Coronary artery (tissue), 2 donors: ENCODE results near the gene CACNA1C.

ENCODE experiments used
- DNase-seq: peaks from one replicate; pipeline ENCODE4 v3.0.0-alpha.2; 2017; ENCODE audit warnings: low spot score
- H3K27ac ChIP-seq, 2 donors: fragments of 200-600 bp; sonication (generic); one replicate each; pipeline ENCODE4 v1.5.1; 2016 to 2019
- H3K4me3 ChIP-seq: fragments of 200-600 bp; sonication (generic); 2 replicates; pipeline ENCODE4 v1.5.1; 2016; ENCODE audit warnings: mild to moderate bottlenecking, moderate library complexity
- TF ChIP-seq, protein P1 (sequence below): fragments of 200-600 bp; sonication (generic); IDR thresholded peaks from one replicate; pipeline ENCODE4 v1.5.1; 2019; ENCODE audit warnings: antibody characterized with exemption

The CACNA1C gene

DNA sequence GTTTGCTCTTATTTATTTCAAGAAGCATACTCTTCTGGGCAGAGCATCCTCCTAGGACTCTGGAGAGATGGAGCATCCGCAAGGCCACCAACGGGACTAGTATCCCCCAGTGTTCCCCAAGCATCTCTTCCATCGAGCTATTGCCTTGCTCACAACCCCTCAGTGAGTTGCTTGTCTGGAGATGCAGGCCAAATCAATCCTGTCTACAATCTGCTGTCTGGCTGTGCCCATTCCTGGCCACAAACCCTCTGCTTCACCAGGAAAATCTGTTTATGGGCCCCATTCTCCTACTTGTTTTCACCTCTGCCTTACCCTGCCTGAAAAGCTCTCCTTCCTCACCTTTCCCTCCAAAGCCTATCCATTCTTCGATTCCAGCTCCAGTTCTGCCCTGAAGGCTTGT is 219.2 kb downstream of the CACNA1C start:
- DNase-seq = no peak
- TF ChIP-seq, protein P1, sequence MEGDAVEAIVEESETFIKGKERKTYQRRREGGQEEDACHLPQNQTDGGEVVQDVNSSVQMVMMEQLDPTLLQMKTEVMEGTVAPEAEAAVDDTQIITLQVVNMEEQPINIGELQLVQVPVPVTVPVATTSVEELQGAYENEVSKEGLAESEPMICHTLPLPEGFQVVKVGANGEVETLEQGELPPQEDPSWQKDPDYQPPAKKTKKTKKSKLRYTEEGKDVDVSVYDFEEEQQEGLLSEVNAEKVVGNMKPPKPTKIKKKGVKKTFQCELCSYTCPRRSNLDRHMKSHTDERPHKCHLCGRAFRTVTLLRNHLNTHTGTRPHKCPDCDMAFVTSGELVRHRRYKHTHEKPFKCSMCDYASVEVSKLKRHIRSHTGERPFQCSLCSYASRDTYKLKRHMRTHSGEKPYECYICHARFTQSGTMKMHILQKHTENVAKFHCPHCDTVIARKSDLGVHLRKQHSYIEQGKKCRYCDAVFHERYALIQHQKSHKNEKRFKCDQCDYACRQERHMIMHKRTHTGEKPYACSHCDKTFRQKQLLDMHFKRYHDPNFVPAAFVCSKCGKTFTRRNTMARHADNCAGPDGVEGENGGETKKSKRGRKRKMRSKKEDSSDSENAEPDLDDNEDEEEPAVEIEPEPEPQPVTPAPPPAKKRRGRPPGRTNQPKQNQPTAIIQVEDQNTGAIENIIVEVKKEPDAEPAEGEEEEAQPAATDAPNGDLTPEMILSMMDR = no peak
- Histone ChIP-seq H3K4me3 (no peak overlapping the region), H3K27ac (peak overlapping the region in 1 of 2 donors; percentile 61)

DNA sequence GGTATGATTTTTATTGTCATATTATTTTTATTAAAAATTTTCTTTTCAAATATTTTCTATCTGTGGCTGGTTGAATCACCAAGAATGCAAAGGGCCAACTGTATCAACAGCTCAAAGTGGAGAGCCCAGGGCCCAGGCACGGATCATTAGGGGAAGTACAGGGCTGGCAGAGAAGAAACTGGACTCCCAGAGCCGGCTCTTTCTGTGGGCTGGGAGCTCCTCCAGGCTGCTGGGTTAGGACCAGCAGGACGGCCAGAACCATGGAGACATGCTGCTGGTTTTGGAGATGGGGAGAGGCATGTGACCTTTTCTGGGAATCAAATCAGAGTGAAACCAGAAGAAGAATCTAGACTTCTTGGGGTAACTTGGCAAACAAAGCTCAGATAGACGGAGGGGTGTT is 220.5 kb downstream of the CACNA1C start:
- TF ChIP-seq, protein P1 = no peak

DNA sequence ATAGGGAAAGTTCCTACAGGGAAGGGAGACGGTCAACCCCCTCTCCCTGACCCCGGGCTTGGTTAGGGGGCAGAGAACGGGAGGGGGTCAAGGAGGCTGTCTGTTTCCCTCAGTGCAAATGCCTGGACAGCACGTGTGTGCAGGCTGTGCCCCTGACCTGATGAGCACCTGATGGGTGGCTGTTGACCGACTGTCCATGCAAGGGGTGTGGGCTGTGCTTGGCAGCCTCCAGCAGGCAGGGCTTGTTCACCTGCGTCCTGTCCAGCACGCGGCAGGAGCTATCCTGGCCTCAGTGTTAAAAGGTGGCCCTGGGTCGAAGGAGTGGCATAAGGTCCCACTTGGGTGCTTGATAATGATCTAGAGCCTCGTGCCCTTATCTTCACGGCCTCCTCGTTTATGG is 221.0 kb downstream of the CACNA1C start:
- TF ChIP-seq, protein P1 = no peak
- Histone ChIP-seq H3K27ac (peak overlapping the region; percentile 17 to 66), H3K4me3 (no peak overlapping the region)
- DNase-seq = no peak

More for the DNA sequence above, 220.5 kb downstream of the CACNA1C start:
- Histone ChIP-seq H3K27ac (peak overlapping the region; percentile 60 to 66), H3K4me3 (no peak overlapping the region)
- DNase-seq = no peak

DNA sequence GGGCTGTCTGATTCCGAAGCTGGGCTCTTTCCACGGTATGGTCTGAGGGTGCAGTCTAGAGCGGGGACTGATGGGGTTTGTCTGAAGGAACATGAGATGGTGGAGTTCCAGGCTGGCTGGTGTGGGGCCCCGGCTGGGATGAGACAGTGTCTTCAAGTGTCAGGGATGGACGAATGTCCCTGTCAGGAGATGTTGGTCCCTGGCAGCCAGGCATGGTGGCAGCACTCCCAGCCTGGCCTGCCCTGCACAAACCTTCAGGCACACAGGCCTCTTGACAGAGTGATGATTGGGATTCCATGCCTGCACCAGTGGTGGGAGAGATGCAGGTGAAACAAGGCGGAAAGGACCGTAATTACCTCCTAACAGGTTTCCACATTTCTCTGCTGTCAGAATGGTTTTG is 221.9 kb downstream of the CACNA1C start:
- TF ChIP-seq, protein P1 = no peak
- peak overlapping the region in 1 of 2 donors; percentile 15 for H3K27ac ChIP-seq

DNA sequence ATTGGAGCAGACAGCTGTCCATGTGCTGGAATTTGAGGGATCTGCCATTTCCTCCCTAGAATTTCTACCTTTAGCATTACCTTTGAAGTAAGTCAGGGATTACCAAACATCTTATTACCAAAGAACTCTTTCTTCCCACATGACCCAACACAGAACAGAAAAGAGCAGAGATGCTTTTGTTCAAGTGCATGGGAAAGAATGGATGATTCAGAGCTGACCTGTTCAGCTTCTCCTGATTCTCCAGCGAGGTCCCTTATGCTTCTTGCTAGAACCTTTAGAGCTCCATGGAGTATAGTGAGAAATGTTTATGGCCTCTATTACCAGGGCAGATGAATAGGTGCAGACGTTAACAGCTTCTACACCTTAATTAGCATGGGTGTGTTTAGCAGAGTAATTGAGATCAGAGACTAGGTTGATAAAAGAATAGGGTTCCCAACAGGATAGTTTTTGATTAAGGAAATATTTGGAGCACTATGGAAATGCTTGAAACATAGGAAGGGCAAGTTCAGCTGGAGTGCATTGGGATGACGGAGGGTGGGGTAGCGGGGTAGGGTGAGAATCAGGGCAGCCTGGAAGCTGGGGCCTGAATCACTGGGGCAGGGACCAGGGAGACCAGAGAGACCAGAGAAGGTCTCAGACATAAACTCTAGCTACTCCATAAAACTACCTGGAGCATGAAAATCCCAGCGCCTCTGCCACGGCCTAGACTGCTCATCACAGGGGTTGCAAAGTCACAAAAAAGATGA is 223.7 kb downstream of the CACNA1C start:
- no peak overlapping the region for H3K27ac ChIP-seq

More for the DNA sequence above, 221.9 kb downstream of the CACNA1C start:
- no peak overlapping the region for H3K4me3 ChIP-seq
- no peak for DNase-seq

DNA sequence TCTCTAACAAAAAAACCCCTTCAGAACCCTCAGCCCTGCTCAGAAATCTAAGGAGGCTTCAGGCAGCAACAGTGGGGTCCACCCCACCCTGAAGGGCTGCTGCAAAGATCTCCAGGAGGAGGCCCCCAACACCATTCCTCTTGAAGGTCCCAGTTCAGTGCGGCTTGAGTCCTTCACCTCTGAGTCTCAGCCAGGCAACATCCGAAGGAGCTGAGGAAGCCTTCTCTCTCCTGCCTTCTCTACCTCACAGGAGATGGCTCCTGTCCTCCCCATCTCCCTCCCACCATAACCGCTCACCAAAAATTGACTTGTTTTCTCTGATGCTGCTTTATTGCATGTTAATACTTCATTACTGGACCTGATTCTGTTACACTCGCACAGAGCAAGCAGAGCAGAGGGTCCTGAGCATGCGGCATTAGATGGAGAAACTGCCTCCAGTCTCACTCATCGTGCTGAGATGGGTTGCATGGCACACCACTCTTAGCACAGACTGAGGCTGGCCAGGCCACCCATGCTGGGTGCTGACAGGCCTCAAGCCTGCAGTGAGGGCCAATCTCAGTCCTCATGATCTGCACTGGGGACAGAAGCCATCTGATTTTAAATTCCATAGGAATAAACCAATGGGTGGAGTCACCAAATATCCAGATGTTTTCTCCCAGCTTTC is 224.8 kb downstream of the CACNA1C start:
- Histone ChIP-seq H3K27ac (no peak overlapping the region), H3K4me3 (no peak overlapping the region)
- DNase-seq = no peak
- TF ChIP-seq, protein P1 = no peak

More for the DNA sequence above, 223.7 kb downstream of the CACNA1C start:
- TF ChIP-seq, protein P1 = no peak
- no peak for DNase-seq
- H3K4me3 ChIP-seq = no peak overlapping the region
